Measurements from ENCODE around the gene C10orf62. TPM values are rescaled to one million over a fixed set of nuclear protein-coding genes. Genes with fewer than 3 reads are reported as not detected.

C10orf62 gene
- total and polyA plus RNA-seq, 2 of the 13 experiments (the other 11 are each of a cell fraction or from before 2014, with no cell fraction given), result 0.61 to 1.6 TPM

DNA sequence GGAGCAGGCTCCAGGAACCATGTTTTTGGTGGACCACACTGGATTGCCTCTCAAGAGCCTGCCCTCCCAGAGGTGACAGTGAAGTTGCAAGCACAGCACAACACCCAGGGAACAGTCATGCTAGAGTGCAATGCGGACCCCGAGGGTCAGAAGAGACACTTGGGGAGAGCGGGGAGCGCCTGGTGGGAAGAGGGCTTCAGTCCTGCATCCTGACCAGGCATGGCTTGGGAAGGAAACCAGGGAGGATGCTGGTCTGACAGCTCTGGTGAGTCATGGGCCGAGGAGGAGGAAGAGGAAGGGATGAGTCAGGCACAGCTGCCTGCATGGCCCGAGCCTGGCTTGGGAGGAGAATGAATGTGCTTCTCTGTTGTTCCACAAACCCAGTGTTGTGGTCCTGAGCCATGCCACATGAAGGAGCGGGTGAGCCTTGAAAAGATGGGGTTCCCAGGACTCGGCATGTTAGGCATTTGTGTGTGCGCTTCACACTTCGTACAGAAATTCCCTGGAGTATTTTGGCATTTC is 46.4 kb upstream of the C10orf62 start (continued):
- TF ChIP-seq ZNF556 (CRISPR knock-in tag; IDR thresholded peaks at IDR 0.05; ENCODE audit: borderline replicate concordance) (no peak), AGO2 (optimal IDR thresholded peaks at IDR 0.05; ENCODE audit: low read depth, low read length) (no peak), TEAD3 (CRISPR knock-in tag; optimal IDR thresholded peaks at IDR 0.05; ENCODE audit: borderline replicate concordance) (peak; percentile 18), JARID2 (CRISPR knock-in tag; IDR thresholded peaks at IDR 0.05; ENCODE audit: insufficient replicate concordance) (no peak), HIVEP1 (CRISPR knock-in tag; IDR thresholded peaks at IDR 0.05) (no peak), PAF1 (CRISPR knock-in tag; IDR thresholded peaks at IDR 0.05) (no peak), ZNF577 (CRISPR knock-in tag; IDR thresholded peaks at IDR 0.05; ENCODE audit: borderline replicate concordance, low read depth) (no peak), ELF3 (CRISPR knock-in tag; IDR thresholded peaks at IDR 0.05) (peak; percentile 32; the same call in 1 of the 2 replicates), MAZ (IDR thresholded peaks at IDR 0.05; ENCODE audit: borderline replicate concordance, low read depth, low read length) (no peak), MAZ (CRISPR knock-in tag; IDR thresholded peaks at IDR 0.05; ENCODE audit: low read depth) (no peak), RFXANK (CRISPR knock-in tag; IDR thresholded peaks at IDR 0.05) (no peak), ZNF12 (CRISPR knock-in tag; IDR thresholded peaks at IDR 0.05) (0 out of 2 replicates have a peak, but pooled peaks have one; percentile 62), MXI1 (IDR thresholded peaks at IDR 0.05; ENCODE audit: borderline replicate concordance, low read depth, low read length) (peak; percentile 26; the same call in 1 of the 3 replicates), IKZF1 (IDR thresholded peaks at IDR 0.05) (no peak), ZNF598 (CRISPR knock-in tag; IDR thresholded peaks at IDR 0.05; ENCODE audit: borderline replicate concordance) (no peak), NCOR1 (IDR thresholded peaks at IDR 0.05; ENCODE audit: borderline replicate concordance, low read length) (no peak), CBX5 (CRISPR knock-in tag; IDR thresholded peaks at IDR 0.05; ENCODE audit: borderline replicate concordance) (no peak), ZNF839 (CRISPR knock-in tag; IDR thresholded peaks at IDR 0.05; ENCODE audit: borderline replicate concordance) (no peak), ZNF709 (CRISPR knock-in tag; IDR thresholded peaks at IDR 0.05) (no peak), JUNB (CRISPR knock-in tag; IDR thresholded peaks at IDR 0.05; ENCODE audit: borderline replicate concordance) (no peak), NFKBIZ (CRISPR knock-in tag; IDR thresholded peaks at IDR 0.05) (no peak), CREB1 (IDR thresholded peaks at IDR 0.05) (no peak), CREB1 (CRISPR knock-in tag; IDR thresholded peaks at IDR 0.05) (no peak), ZSCAN29 (CRISPR knock-in tag; conservative IDR thresholded peaks at IDR 0.05) (no peak)
- TF ChIP-seq, protein P1, sequence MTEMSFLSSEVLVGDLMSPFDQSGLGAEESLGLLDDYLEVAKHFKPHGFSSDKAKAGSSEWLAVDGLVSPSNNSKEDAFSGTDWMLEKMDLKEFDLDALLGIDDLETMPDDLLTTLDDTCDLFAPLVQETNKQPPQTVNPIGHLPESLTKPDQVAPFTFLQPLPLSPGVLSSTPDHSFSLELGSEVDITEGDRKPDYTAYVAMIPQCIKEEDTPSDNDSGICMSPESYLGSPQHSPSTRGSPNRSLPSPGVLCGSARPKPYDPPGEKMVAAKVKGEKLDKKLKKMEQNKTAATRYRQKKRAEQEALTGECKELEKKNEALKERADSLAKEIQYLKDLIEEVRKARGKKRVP (CRISPR knock-in tag; IDR thresholded peaks at IDR 0.05), result no peak
- TF ChIP-seq, protein P2, sequence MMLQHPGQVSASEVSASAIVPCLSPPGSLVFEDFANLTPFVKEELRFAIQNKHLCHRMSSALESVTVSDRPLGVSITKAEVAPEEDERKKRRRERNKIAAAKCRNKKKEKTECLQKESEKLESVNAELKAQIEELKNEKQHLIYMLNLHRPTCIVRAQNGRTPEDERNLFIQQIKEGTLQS (CRISPR knock-in tag; IDR thresholded peaks at IDR 0.05), result peak; percentile 71
- TF ChIP-seq, protein P3, sequence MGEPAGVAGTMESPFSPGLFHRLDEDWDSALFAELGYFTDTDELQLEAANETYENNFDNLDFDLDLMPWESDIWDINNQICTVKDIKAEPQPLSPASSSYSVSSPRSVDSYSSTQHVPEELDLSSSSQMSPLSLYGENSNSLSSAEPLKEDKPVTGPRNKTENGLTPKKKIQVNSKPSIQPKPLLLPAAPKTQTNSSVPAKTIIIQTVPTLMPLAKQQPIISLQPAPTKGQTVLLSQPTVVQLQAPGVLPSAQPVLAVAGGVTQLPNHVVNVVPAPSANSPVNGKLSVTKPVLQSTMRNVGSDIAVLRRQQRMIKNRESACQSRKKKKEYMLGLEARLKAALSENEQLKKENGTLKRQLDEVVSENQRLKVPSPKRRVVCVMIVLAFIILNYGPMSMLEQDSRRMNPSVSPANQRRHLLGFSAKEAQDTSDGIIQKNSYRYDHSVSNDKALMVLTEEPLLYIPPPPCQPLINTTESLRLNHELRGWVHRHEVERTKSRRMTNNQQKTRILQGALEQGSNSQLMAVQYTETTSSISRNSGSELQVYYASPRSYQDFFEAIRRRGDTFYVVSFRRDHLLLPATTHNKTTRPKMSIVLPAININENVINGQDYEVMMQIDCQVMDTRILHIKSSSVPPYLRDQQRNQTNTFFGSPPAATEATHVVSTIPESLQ (CRISPR knock-in tag; conservative IDR thresholded peaks at IDR 0.05), result no peak
- TF ChIP-seq, protein P4, sequence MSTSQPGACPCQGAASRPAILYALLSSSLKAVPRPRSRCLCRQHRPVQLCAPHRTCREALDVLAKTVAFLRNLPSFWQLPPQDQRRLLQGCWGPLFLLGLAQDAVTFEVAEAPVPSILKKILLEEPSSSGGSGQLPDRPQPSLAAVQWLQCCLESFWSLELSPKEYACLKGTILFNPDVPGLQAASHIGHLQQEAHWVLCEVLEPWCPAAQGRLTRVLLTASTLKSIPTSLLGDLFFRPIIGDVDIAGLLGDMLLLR (CRISPR knock-in tag; IDR thresholded peaks at IDR 0.05), result no peak
- TF ChIP-seq, protein P5, sequence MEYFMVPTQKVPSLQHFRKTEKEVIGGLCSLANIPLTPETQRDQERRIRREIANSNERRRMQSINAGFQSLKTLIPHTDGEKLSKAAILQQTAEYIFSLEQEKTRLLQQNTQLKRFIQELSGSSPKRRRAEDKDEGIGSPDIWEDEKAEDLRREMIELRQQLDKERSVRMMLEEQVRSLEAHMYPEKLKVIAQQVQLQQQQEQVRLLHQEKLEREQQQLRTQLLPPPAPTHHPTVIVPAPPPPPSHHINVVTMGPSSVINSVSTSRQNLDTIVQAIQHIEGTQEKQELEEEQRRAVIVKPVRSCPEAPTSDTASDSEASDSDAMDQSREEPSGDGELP (IDR thresholded peaks at IDR 0.05; ENCODE audit: borderline replicate concordance, low read depth), result peak; percentile 34; the same call in 1 of the 2 replicates
